HG03103 (cell line): ENCODE measurements around the gene VAV1.
"Not testable (repeated sequence)": the region's sequence is repeated elsewhere in the genome, so short reads cannot be mapped to it uniquely, and the experiment has no call there.

ENCODE experiments used
- ATAC-seq: cut with Tn5 transposase; IDR thresholded peaks from one replicate; pipeline ENCODE4 v1.9.1; 2021; ENCODE audit warnings: low read depth; ENCODE audit not compliant: unreplicated experiment

The VAV1 gene

DNA sequence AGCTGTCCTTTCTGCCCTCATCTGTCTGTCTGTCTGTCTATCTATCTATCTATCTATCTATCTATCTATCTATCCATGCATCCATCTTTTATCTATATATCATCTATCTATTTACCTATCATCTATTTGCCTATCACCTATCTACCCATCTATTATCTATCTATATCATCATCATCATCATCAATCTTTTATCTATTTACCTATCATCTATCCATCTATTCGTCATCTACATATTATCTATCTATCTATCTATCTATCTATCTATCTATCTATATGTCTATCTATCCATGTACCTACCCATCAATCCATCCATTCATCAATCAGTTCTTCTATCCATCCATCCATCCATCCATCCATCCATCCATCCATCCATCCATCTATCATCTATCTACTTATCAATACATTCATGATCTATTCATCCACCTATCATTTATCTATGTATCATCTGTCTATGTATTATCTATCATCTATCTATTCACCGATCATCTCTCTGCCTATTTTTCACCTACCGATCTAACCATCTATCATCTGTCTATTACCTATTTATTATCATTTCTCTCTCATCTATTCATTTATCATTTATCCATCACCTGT, 65.7 kb downstream of the VAV1 start:
- ATAC-seq: no peak

DNA sequence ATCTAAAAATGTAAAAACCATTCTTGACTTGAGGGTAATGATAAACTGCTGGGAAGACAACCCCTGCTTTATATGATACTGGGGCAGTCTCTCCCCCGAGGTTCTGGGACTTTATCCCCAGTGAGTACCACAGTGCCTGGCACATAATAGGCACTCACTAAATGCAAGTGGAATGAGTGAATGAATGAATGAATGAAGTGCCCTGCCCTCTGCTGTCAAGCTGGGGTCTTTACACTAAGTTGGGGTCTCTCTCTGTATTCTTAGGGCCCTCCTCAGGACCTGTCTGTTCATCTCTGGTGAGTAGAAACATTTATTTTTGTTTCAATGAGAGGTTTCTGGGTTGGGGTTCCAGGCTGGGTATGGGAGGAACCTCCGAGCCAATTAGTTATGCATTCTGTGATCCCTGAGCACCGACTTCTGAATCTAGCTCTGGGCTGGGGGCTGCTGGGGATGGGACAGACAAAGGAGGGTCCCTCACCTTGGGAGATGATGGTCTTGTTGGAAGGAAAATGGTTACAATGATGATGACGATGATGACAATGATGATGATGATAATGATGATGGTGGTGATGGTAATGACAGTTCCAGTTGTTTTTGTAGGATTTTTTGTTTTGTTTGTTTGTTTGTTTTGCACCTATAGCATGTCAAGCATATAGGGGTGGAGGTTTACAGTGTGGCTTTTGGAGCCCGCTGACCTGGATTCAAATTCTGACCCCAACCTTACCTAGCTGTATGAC, 70.5 kb downstream of the VAV1 start:
- ATAC-seq: no peak

- ATAC-seq: no peak
Observed at GRCh38 chr19:6847828-6848200, 75.3 kb downstream of the VAV1 start.

DNA sequence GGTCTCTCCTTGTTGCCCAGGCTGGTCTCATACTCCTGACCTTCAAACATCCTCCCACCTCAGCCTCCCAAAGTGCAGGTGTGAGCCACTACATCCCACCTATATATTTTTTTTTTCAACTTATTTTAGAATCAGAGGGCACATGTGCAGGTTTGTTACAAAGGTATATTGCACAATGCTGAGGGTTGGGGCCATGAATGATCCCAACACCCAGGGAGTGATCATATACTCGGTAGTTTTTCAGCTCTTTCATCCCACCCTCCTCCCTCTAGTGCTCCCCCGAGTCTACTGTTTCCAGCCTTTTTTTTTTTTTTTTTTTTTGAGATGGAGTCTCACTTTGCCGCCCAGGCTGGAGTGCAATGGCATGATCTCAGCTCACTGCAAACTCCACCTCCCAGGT, 76.5 kb downstream of the VAV1 start:
- ATAC-seq: no peak

GRCh38 chr19:6849876-6850275, 77.4 kb downstream of the VAV1 start:
- ATAC-seq: no peak

- ATAC-seq: no peak
Observed at GRCh38 chr19:6851359-6851758, 78.9 kb downstream of the VAV1 start.

DNA sequence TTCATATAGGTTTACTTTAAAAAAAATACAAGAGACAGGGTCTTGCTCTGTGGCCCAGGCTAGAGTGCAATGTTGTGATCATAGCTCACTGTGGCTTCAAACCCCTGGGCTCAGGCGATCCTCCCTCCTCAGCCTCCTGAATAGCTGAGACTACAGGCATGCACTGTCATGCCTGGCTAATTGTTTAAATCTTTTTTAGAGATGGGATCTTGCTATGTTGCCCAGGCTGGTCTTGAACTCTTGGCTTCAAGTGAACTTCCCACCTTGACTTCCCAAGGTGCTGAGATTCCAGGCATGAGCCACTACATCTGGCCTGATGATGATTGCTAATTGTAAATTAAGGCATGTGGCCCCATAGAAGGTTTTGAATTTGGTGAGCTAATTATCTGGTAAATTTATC, 79.5 kb downstream of the VAV1 start:
- ATAC-seq: no peak

DNA sequence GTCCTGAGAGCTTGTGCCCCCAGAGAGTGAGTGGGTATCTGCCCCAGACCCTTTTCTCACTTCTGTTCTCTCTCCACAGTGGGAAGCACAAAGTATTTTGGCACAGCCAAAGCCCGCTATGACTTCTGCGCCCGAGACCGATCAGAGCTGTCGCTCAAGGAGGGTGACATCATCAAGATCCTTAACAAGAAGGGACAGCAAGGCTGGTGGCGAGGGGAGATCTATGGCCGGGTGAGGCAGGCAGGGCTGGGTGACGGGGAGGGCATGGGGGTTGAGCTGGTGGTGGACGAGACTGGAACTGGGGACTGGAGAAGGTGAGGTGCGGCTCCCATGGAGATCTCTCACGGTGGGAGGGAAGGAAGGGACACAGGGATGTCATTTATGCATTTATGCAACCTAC, 81.4 kb downstream of the VAV1 start:
- no peak for ATAC-seq

DNA sequence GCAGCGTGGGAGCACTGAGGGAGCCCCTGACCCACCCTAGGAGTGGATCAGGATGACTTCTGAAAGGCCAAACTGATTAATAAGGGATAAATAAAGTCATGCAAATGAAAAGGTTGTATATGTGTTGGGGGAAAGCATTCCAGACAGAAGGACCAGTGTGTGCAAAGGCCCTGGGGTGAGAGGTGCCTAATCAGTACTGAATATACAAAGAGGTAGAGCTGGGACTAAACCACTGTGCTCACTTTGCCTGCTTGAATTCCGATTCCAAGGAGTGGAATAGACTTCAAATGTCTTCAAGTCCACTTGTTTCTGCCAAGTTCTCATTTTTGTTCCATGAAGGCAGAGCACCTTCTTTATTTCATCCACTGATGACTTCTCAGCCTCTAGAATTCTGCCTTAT, 82.2 kb downstream of the VAV1 start:
- no peak for ATAC-seq

GRCh38 chr19:6856749-6857372, 84.4 kb downstream of the VAV1 start:
- no peak for ATAC-seq

DNA sequence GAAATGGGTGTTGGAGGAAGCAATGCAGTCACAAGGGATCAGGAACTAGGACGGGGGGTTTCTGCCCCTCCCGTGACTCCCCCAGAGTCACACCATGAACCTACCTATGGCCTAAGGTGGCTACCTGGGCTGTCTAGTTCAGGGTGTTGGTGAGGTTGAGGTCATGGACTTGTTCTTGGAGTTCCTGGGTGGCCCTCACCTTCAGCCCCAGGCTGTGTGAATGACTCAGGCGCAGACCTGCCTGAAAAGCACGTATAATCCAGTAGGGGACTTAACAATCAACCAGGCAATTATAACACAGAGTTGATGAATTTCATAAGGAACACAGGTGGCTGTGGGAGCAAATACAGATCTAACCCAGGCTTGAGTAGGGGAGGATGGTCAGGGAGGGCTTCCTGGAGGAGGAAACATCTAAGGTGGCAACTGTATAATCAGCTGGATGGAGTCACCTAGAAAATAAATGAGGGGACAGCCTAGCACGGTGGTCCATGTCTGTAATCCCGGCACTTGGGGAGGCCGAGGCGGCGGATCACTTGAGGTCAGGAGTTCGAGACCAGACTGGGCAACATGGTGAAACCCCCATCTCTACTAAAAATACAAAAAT, 89.3 kb downstream of the VAV1 start:
- ATAC-seq: no peak

DNA sequence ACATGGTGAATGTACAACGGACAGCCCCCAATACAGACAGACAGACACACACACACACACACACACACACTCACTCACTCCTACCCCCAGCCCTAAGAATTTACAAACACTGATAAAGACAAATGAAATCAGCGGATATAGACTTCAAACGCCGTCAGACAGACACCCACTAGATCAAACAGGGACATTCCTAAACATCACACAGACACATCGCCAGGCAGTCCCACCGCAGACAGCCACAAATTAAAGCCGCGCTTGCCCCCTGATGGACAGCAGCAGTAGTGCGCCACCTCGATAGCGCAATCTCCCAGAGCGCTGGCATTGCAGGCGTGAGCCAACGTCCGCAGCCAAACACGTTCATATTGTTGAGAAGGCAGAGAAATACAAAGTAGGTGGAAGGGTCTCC, 90.2 kb downstream of the VAV1 start:
- peak; percentile 66 for ATAC-seq

GRCh38 chr19:6864325-6864940, 91.9 kb downstream of the VAV1 start:
- no peak for ATAC-seq

DNA sequence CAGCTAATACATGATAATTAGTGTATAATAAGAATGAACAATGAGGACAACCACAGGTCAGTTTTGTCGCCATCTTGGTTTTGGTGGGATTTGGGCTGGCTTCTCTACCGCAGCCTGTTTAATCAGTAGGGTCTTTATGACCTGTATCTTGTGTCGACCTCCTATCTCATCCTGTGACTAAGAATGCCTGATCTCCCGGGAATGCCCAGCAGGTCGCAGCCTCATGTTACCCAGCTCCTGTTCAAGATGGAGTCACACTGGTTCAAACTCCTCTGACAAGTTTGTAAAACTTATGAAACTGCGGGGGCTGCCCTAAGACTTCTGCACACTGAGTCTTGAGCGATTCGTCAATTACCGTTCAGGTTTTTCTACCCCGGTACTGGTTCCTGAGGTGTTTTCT, 93.3 kb downstream of the VAV1 start:
- no peak for ATAC-seq

DNA sequence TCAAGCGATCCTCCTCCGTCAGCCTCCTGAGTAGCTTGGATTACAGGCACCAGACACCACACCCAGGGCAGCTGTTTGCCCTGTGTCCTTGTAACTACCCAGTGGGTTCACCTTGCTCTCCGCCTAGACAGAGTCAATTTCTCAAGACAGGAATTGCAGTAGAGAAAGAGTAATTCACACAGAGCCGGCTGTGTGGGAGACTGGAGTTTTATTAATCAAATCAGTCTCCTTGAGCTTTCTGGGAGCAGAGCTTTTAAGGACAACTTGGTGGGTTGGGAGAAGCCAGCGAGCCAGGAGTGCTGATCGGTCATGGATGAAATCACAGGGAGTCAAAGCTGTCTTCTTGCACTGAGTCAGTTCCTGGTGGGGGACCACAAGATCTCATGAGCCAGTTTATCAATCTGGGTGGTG, 94.2 kb downstream of the VAV1 start:
- no peak for ATAC-seq

GRCh38 chr19:6868351-6868750, 95.8 kb downstream of the VAV1 start:
- ATAC-seq: no peak

GRCh38 chr19:6869151-6869882, 96.8 kb downstream of the VAV1 start:
- not testable (repeated sequence) for ATAC-seq

- no peak for ATAC-seq
Observed at GRCh38 chr19:6873708-6874431, 101.4 kb downstream of the VAV1 start.

GRCh38 chr19:6875218-6875617, 102.7 kb downstream of the VAV1 start:
- no peak for ATAC-seq

- ATAC-seq: no peak
Observed at GRCh38 chr19:6876748-6877147, 104.2 kb downstream of the VAV1 start.
